Spleen (tissue), 7 donors: Measurements from ENCODE around the gene ADARB2.

Experiments used
- CTCF ChIP-seq, 11 experiments: fragments of 200-600 bp in 7 of 11; fragments of 450-650 bp in 4 of 11; sonication (generic) in 4 of 11; IDR thresholded peaks in 8 of 11; conservative IDR thresholded peaks in 3 of 11; 1 replicate in 7 of 11; 2 replicates in 4 of 11; pipeline versions ENCODE4 v1.4.0 to v1.8.0; 2016 to 2021; ENCODE audit warnings: antibody characterized with exemption in 11 of 11, inconsistent platforms in 4 of 11, mild to moderate bottlenecking in 1 of 11
- POLR2AphosphoS5 ChIP-seq, 3 donors: sonication (generic); formaldehyde crosslinking; IDR thresholded peaks; one replicate each; pipeline ENCODE4 v1.5.1; 2017; ENCODE audit warnings: antibody characterized with exemption in 3 of 3
- donor health status: DM: no; HTN: no; CAD: no; lungs with moderate emphysema.
- donor health status: DM: no; HTN: no; CAD: no.
- donor health status: DM: no; HTN: no; CAD: no.

GRCh38 chr10:1674501-1674900 is 62.8 kb downstream of the ADARB2 start:
- no peak for TF ChIP-seq CTCF (IDR thresholded peaks at IDR 0.05 in 8 of 11, conservative IDR thresholded peaks at IDR 0.05 in 3 of 11)
- no peak for TF ChIP-seq POLR2AphosphoS5 (IDR thresholded peaks at IDR 0.05)
